Measurements from ENCODE around the gene VAT1L.

The VAT1L gene

DNA sequence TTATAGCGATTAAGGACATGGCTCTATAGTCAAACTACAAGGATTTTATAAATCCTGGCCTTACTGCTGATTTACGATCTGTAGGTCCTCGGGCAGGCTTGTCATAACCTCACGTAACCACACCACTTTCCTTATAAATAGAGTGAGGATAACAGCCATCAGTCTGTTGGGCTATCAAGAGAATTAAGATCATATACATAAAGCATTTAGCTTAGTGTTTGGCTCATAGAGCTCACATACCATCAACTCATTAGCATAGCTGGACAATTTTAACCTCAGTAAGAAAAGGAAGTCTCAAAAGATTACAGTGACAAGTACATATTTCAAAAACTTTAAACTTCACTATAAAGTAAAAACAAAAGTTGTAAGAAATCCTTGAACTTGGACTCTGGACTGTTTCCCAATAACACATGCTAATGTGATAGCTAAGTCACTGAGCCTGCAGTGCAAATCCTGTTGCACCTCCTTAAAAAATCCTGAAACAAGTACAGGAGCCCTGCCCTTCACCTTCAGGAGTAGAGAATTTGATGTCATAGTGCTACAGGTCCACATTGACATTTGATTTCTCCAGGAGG, 213.2 kb downstream of the VAT1L start:
- DNase-seq = no peak

DNA sequence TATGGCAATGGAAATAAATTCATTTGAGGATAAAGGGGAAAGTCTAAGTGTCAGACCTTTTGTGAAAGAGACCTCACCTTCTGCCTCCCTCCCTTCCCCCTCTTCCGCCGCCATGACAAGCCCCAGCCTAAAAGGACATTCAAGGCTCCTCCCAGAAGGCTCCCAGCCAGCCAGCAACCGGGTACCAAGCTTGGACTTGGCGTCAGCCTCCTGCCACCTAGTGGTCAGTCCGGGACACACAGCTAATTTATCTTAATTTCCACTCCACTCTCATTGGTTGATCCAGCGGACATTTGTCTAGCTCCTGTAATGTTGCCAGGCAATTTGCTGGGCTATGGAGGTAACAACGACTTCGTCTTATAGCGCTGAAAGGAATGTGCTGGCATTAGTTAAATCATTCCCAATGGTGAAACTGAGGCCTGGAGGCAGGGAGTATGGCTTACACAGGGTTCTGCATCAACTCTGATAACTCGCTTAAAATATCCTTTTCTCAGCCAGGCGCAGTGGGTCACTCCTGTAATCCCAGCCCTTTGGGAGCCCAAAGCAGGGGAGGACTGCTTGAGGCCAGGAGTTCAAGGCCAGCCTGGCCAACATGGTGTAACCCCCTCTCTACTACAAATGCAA, 214.7 kb downstream of the VAT1L start:
- peak; percentile 79 for DNase-seq

DNA sequence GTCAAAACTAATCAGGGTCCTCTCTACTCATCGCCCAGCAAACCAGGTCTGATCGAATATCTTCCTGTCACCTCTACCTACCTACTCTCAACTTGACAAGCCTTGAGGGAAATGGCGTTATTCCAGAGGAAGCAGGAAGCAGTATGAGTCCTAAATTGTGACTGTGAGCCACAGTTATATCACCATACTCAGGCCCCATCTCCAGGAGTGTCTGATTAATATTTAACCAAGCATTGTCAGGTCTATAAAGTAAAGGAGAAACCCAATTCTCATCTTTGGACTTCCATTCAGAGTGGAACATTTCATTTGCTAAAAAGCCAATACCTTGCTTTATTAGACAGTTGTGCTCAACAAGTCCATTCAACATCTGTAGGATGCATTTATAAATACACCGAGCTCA, 216.2 kb downstream of the VAT1L start:
- DNase-seq = no peak

DNA sequence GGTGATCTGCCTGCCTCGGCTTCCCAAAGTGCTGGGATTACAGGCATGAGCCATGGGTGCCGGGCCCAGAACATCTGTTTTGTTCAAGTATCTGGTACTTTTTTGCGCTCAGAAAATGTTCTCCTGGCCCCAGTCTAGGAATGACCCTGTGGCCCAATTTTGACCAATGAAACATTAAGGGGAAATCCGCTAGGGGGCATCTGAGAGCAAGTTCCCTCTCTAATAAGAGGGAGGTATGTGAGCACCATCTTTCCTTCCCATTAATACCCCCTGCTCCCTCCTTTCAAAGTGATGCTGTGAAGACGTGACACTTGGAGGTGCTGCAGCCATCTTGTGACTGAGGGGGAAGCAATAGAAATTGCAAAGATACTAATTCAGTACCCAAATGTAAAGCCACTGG, 217.5 kb downstream of the VAT1L start:
- DNase-seq = no peak

DNA sequence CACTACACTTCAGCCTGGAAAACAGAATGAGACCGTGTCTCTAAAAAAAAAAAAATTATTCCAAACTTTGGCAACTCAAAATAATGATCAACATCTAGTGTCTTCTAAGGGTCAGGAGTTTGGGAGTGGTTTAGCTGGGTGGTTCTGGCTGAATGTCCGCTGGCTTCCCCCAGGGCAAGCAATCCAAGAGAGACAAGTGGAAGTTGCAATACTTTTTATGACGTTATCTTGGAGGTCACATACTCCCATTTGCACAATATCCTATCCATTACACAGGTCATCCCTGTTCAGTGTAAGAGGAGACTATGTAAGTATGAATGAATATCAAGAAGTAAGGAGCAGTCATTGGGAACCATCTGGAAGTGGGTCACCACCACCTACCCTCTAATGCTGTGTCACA, 218.8 kb downstream of the VAT1L start:
- DNase-seq = no peak

DNA sequence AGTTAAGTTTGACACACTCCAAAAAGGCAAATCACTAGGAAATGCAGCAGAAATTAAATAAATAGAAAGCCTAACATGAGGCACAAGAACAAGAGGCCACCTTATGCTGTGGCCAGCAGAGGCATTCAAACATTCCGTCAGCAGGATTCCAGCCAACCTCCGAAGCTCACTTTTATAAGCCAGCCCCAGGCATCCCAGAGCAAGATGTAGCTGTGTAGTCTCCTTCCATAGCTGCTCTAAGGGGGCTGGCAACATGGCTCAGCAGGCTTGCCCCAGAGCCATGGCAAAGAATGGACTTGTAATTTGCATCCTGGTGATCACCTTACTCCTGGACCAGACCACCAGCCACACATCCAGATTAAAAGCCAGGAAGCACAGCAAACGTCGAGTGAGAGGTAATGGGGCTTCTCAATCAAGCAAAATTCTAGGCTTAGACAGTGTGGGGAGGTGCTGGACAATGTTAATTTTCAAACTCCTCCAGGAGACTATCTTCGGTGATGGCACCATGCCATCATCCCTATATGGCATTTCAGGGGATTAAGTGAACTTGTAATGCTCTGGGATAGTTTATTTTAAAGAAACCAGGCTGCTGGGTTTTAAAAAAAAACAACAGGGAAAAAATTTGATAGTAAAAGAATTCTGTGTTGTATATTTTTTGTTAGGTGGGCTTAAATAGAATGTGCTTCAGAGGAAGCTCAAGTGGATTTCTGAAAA, 234.1 kb downstream of the VAT1L start, which contains the start of gene CLEC3A:
Gene CLEC3A (plus strand): TSS at position 202 of the 714 bp plus-strand sequence. CDS start 79 bp downstream, at position 281.
- no peak for DNase-seq

DNA sequence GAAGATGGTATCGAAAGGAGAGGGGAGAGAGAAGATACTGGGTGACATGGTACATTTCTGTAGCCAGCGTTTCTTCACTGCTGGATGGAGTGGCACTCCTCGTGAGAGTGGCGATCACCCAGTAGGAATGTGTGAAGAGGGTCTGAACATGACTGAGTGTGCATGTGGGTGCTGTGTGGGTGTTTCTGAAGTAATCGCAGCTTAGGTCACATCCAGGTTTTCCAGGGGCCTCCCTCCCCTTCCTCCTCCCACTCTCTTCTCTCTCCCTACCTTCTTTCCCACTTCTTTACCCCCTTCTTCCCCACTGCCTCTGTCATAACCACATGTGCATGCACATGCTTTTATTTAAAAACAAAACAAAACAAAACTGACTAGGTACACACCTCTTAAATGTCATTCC, 235.8 kb downstream of the VAT1L start:
- DNase-seq = no peak

DNA sequence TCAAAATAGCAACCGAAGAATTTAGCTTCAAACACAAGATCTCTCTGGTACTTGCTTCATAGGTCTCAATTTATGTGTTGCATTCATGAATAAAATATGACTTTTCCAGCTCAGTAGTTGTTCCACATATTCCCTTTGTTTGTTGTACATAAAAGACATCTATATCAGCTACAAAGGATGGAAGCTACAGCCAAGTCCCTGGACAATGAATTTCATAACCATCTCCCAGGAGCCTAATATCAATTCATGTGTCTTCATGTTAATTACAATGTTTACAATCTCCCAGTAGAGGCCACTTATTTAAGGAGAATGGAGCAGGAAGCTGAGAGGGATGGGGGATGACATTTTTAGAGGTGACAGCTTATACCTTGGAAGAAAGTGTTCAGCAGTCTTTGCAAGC, 237.3 kb downstream of the VAT1L start:
- no peak for DNase-seq

DNA sequence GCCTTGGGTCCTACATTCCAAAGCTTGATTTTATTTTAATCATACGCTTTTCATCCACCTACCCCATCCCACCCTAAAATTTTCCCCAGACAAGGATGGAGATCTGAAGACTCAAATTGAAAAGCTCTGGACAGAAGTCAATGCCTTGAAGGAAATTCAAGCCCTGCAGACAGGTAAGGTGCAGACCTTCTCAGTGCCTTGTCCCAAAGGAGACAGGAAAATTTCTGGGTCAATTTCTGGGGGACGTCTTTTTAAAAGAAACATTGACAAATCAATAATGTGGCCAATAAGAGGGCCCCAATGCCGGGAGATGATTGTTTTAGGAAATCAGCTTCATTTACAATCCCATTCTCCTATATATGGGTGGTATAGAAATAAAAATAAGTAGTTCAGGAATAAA, 239.7 kb downstream of the VAT1L start:
- no peak for DNase-seq
